NCI-H1048 (cell line): ENCODE measurements around the gene ST14.
A peak's percentile ranks its signal among the peaks of the same experiment; 100 is the strongest.

Source experiments
- DNase-seq: peaks from one replicate; lab custom pipeline; 2025; lab: John Stamatoyannopoulos, UW

Gene ST14

DNA sequence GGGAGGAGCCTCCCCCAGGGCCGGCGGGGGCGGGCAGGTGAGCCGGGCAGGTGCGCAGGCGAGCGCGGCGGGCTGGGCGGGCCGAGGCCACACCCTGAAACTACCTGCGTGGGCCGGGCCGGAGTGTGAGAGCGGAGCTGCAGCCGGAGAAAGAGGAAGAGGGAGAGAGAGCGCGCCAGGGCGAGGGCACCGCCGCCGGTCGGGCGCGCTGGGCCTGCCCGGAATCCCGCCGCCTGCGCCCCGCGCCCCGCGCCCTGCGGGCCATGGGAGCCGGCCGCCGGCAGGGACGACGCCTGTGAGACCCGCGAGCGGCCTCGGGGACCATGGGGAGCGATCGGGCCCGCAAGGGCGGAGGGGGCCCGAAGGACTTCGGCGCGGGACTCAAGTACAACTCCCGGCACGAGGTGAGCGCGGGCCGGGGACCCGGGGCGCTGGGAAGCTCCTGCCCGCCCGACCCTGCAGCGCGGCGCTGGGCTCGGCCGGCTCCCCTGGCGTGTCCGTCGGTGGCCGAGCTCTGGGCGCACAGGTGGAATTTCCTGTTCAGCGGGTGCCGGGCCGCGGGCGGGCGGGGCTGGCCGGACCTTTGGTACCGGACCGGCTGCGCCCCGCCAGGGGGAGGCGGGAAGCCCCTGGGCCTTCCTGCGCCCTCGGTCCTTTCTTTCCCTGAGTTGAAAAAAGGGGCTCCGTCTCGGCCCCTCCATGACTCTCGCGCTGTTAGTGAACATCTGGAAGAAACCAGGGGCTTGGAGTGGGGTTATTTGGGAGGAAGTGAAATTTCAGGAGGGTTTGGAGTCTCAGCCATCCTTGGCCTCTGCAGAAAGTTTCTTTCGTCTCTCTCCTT, at the start of gene ST14:
TSS of gene ST14 (plus strand) at position 126 of the 841 bp plus-strand sequence. CDS start at position 324, 198 bp downstream.
- DNase-seq: peak; percentile 36

- DNase-seq: no peak
These were observed 49.1 kb upstream of the ST14 start for GRCh38 chr11:130110339-130111108.

GRCh38 chr11:130112071-130112830, 47.3 kb upstream of the ST14 start:
- DNase-seq: no peak

DNA sequence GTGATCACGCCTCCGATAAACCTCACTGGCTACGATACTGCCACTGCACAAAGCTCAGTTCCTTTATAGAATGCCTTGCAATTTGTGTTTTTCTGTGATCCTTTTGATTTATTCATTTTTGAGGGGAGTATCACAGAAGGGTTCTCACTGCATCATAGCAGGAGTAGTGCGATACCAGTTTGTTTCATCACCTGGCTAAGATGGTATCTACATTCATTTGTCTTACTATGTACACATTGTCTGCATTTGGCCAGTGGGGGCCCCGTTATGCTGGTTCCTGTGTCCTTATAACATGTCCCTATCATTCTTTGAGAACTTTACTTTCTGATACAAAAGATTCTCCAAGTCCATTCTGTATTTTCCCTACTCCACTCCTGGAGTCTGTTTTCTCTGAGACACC, 45.3 kb upstream of the ST14 start:
- no peak for DNase-seq

DNA sequence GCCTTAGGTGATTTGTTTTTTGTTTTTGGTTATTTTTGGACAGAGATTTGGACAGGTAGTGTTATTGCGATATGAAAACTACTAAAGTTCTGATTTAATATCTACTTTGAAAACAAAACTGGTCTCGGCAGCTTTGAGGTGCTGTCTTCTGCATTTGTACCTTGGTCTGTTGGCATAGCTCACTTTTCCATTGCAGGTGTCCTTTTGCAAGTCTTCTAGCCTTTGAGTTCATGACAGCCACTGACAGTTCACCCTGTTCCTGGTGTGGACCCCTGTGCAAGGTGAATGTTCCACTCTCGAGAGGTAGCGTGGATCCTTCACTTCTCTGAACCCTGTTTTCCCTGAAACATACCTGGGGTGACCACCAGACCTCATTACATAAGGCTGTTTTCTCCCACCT, 44.9 kb upstream of the ST14 start:
- DNase-seq: no peak

GRCh38 chr11:130115218-130115617, 44.4 kb upstream of the ST14 start:
- no peak for DNase-seq

- DNase-seq: no peak
These were observed 41.4 kb upstream of the ST14 start for GRCh38 chr11:130118165-130118564.

GRCh38 chr11:130118636-130119387, 40.8 kb upstream of the ST14 start:
- DNase-seq: no peak

- no peak for DNase-seq
These were observed 39.5 kb upstream of the ST14 start for GRCh38 chr11:130120045-130120444.

DNA sequence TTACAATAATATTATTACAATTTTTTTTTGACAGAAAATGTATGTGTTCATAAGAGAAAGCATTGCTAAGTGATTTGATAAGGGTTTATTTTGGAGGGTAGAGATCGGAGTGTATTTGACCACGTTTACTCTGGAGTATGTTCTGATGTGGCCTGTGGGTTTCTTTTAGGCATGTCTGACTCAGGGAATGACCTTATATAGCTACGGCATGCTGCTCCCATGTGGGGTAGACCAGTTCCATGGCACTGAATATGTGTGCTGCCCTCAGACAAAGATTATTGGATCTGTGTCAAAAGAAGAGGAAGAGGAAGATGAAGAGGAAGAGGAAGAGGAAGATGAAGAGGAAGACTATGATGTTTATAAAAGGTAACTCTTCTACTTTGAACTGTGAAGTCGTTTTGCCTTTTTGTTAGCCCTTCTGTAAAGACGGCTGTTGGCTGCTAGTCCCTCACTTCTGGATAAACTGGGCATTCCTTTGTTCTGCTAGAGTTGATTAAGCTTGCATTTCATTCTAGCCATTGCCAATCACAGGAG, 38.1 kb upstream of the ST14 start:
- DNase-seq: no peak

GRCh38 chr11:130122141-130122575, 37.4 kb upstream of the ST14 start:
- DNase-seq: no peak

GRCh38 chr11:130123414-130124040, 36.1 kb upstream of the ST14 start:
- DNase-seq: no peak

DNA sequence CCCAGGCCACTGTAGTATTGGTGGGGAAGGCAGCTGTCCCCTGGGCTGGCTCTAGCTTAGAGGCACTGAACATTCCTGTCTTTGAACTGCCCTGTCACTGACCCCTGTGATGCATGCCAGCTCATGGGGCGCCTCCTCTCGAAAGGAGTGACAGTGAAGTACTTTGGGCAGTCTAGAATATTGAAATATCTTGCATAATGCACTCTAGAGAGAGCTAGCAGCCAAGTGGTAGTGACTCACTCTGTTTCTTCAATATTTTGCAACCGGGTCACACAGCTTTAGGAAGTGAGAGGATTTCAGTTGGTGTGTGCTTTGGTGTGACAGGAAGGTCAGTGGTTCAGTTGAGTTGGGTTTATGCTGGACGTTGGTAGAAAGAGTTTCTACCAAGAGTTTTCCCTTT, 35.5 kb upstream of the ST14 start:
- DNase-seq: no peak

DNA sequence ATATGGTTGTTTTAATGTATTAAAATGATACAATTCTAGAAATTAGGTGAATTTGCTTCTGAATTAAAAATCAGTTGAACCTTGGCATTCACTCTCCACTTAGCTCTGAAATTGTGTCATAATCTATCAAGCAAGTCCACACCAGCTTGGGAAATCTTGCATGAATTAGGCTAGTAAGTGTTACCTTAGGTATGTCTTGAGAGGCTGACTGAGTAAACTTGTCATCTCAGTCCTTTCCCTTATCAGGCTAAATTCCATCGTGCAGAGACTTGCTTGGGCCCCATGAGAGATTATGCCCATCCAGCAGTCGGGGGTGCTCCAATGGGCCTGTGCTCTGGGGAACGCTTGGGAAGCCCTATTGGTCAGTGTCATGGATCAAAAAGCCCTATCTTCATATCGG, 33.9 kb upstream of the ST14 start:
- DNase-seq: no peak

DNA sequence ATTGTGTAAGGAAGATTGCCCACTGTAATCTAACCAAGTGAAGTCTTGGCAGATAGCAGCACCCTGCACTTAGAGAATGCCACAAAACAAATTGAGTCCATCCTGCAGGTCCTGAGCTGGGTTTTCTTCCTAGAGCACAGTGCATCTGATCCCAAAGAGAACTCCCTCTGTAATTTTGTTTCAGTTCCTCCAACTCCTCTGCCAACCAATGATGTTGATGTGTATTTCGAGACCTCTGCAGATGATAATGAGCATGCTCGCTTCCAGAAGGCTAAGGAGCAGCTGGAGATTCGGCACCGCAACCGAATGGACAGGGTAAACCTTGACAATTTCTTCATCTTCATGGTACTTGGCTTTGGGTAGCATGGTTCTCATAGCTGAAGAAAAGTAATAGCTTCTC, 33.1 kb upstream of the ST14 start:
- no peak for DNase-seq

GRCh38 chr11:130127509-130127908, 32.1 kb upstream of the ST14 start:
- DNase-seq: no peak

- no peak for DNase-seq
These were observed 31.0 kb upstream of the ST14 start for GRCh38 chr11:130128626-130129025.

DNA sequence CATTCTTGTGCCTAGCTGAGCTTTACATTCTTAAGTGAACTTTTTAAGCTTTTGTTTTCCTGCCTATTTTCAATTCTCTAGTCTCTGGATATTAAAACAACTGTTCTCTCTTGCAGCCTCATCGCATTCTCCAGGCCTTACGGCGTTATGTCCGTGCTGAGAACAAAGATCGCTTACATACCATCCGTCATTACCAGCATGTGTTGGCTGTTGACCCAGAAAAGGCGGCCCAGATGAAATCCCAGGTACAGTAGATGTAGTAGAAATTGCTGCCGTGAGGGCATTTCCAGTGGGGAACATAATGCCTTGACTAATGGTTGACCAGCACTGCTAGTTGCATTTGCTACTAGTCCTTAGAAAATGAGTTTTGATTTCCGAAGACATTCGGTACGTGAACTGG, 29.7 kb upstream of the ST14 start:
- no peak for DNase-seq

DNA sequence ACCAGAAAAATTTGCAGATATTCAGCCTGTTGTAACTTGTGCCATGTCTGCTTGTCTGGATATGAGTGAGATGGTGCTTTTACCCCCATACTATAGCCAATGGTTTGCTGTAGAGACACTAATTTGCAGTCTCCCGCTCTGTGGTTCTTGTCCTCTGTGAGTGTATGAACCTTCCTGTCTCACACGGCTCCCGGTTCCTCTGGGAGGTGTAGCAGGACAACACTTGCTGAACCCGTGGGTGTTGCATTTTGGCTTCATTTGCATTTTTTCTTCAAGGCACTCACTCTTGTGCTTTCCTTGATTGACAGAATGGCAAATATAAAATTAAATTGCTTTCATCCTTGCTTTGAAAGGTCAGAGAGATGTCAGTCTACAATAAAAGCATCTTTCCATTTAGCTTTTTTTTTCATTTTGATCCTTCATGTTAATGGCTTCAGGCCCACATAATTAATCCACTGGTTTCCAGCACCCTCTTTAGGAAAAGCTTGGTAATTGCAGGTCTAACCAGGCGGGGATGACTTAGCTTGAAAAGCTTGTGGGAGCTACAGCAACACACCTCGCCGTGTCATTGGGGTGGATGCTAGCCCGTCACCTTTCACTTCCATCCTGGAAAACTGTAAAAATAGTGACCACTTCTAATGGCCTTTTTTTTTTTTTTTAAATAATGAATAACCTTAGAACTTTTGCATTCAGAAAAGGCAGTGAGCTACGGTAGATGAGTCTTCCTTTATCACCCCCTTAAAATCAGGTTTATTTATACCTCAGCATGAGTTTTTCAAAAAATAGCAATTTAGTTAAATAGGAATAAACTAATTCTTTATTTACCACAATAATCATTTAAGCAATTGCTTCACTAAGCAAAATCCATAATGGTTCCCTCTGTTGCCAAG, 27.4 kb upstream of the ST14 start:
- DNase-seq: peak; percentile 49

DNA sequence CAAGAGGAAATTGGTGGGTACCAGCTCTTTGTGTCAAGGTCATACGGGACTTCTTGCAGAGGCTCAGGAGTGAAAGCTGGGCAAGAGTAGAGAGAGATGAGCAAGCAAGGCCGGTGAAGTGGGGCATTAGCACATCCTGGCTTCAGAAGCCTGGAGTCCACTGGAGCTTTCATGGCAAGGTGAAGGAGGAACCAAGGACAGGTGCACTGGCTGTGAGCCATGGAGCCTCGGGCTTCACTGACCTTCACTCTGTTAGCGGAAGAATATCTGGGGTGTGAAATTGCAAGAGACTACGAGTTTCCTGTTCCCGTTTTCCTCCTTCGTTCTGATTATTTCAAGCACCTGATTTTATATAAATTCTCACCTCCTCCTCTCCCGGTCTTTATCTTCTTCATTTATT, 25.9 kb upstream of the ST14 start:
- DNase-seq: no peak
